Astrocyte (in vitro differentiated cells and primary cell): ENCODE data around the gene MUSK. TPM values are rescaled to one million over a fixed set of nuclear protein-coding genes. Genes with fewer than 3 reads are reported as not detected.

Source experiments
- DNase-seq: peaks from one replicate; pipeline ENCODE4 v3.0.0-alpha.2; 2010; ENCODE audit warnings: low read depth
- FAIRE-seq: peaks from 2 replicates; lab custom pipeline; 2011; peaks lifted over from hg19 to GRCh38; lab: Jason Lieb, UNC
- H2AFZ ChIP-seq: 2 replicates; pipeline ENCODE4 v1.6.0; 2012; ENCODE audit warnings: low read depth, low read length, inconsistent platforms
- H3K27ac ChIP-seq: 2 replicates; pipeline ENCODE4 v1.5.1; 2011; ENCODE audit warnings: low read depth, low read length, inconsistent platforms
- H3K27me3 ChIP-seq: 2 replicates; pipeline ENCODE4 v1.6.0; 2011; ENCODE audit warnings: low read length, inconsistent platforms; ENCODE audit not compliant: insufficient read depth
- H3K36me3 ChIP-seq: 2 replicates; pipeline ENCODE4 v1.5.1; 2011; ENCODE audit warnings: low read length, inconsistent platforms; ENCODE audit not compliant: insufficient read depth
- H3K4me1 ChIP-seq: 2 replicates; pipeline ENCODE4 v1.5.1; 2011; ENCODE audit warnings: low read length, inconsistent platforms; ENCODE audit not compliant: insufficient read depth
- H3K4me2 ChIP-seq: 2 replicates; pipeline ENCODE4 v1.6.0; 2012; ENCODE audit warnings: low read length, inconsistent platforms
- H3K4me3 ChIP-seq: 2 replicates; pipeline ENCODE4 v1.5.1; 2011; ENCODE audit warnings: low read depth, mild to moderate bottlenecking, low read length, inconsistent platforms; ENCODE audit not compliant: insufficient read depth
- H3K79me2 ChIP-seq: 2 replicates; pipeline ENCODE4 v1.6.0; 2012; ENCODE audit warnings: mild to moderate bottlenecking, low read length, inconsistent platforms; ENCODE audit not compliant: insufficient read depth
- H3K9ac ChIP-seq: 2 replicates; pipeline ENCODE4 v1.6.0; 2012; ENCODE audit warnings: mild to moderate bottlenecking, low read length, inconsistent platforms
- H3K9me3 ChIP-seq: 2 replicates; pipeline ENCODE4 v1.5.1; 2012; ENCODE audit warnings: low read depth, mild to moderate bottlenecking, low read length, inconsistent platforms; ENCODE audit not compliant: insufficient read depth
- H4K20me1 ChIP-seq: 2 replicates; pipeline ENCODE4 v1.6.0; 2012; ENCODE audit warnings: low read length, inconsistent platforms; ENCODE audit not compliant: insufficient read depth
- H3K27ac Mint-ChIP-seq: one replicate; pipeline ENCODE4 v1.8.0; 2021; ENCODE audit warnings: mild to moderate bottlenecking, mixed read lengths; ENCODE audit not compliant: unreplicated experiment
- H3K27me3 Mint-ChIP-seq: one replicate; pipeline ENCODE4 v1.8.0; 2021; ENCODE audit warnings: low read depth, mixed read lengths; ENCODE audit not compliant: unreplicated experiment
- H3K36me3 Mint-ChIP-seq: one replicate; pipeline ENCODE4 v1.8.0; 2021; ENCODE audit warnings: low read depth, mixed read lengths; ENCODE audit not compliant: unreplicated experiment
- H3K4me1 Mint-ChIP-seq: one replicate; pipeline ENCODE4 v1.8.0; 2021; ENCODE audit warnings: low read depth, mixed read lengths; ENCODE audit not compliant: unreplicated experiment
- H3K4me3 Mint-ChIP-seq: one replicate; pipeline ENCODE4 v1.8.0; 2021; ENCODE audit warnings: mild to moderate bottlenecking, moderate library complexity, mixed read lengths; ENCODE audit not compliant: unreplicated experiment
- H3K9me3 Mint-ChIP-seq: one replicate; pipeline ENCODE4 v1.8.0; 2021; ENCODE audit warnings: mild to moderate bottlenecking, mixed read lengths; ENCODE audit not compliant: unreplicated experiment
- EZH2 ChIP-seq: IDR thresholded peaks from 2 replicates; pipeline ENCODE4 v1.6.1; 2012; ENCODE audit warnings: mild to moderate bottlenecking, low read length, inconsistent platforms; ENCODE audit not compliant: insufficient read depth
- total RNA-seq: library from RNA; stranded (reverse); gene quantifications from 2 replicates; pipeline ENCODE4 v1.2.1, GENCODE V29; 2021
- TF ChIP-seq, protein P1 (sequence below): IDR thresholded peaks from 2 replicates; pipeline ENCODE4 v1.5.1; 2011; ENCODE audit warnings: low read depth, mild to moderate bottlenecking, inconsistent platforms, low read length, moderate library complexity; ENCODE audit not compliant: insufficient read depth

Gene MUSK
- total RNA-seq, 1 donor from 2014 or later: not detected

GRCh38 chr9:110769667-110770066 lies 101.1 kb downstream of the MUSK start:
- Histone ChIP-seq H3K79me2 (no peaks in the 10 kb centered on the region), H3K4me1 (peaks cover 7% of the 10 kb centered on the region), H3K27me3 (no peaks in the 10 kb centered on the region), H3K27ac (no peak overlapping the region), H3K4me2 (no peak overlapping the region), H3K36me3 (no peaks in the 10 kb centered on the region), H3K4me3 (no peak overlapping the region), H4K20me1 (no peaks in the 10 kb centered on the region), H3K9me3 (no peaks in the 10 kb centered on the region), H2AFZ (no peak overlapping the region), H3K9ac (no peak overlapping the region)
- H3K4me1 Mint-ChIP-seq: peaks cover 7% of the 10 kb centered on the region
- H3K27me3 Mint-ChIP-seq: no peaks in the 10 kb centered on the region
- DNase-seq (peak; percentile 83), FAIRE-seq (peak; percentile 65)
- no peak overlapping the region for H3K4me3 Mint-ChIP-seq
- TF ChIP-seq EZH2: no peak
- TF ChIP-seq, protein P1, sequence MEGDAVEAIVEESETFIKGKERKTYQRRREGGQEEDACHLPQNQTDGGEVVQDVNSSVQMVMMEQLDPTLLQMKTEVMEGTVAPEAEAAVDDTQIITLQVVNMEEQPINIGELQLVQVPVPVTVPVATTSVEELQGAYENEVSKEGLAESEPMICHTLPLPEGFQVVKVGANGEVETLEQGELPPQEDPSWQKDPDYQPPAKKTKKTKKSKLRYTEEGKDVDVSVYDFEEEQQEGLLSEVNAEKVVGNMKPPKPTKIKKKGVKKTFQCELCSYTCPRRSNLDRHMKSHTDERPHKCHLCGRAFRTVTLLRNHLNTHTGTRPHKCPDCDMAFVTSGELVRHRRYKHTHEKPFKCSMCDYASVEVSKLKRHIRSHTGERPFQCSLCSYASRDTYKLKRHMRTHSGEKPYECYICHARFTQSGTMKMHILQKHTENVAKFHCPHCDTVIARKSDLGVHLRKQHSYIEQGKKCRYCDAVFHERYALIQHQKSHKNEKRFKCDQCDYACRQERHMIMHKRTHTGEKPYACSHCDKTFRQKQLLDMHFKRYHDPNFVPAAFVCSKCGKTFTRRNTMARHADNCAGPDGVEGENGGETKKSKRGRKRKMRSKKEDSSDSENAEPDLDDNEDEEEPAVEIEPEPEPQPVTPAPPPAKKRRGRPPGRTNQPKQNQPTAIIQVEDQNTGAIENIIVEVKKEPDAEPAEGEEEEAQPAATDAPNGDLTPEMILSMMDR: no peak
- H3K9me3 Mint-ChIP-seq: no peaks in the 10 kb centered on the region
- no peak overlapping the region for H3K27ac Mint-ChIP-seq
- H3K36me3 Mint-ChIP-seq: no peaks in the 10 kb centered on the region

DNA sequence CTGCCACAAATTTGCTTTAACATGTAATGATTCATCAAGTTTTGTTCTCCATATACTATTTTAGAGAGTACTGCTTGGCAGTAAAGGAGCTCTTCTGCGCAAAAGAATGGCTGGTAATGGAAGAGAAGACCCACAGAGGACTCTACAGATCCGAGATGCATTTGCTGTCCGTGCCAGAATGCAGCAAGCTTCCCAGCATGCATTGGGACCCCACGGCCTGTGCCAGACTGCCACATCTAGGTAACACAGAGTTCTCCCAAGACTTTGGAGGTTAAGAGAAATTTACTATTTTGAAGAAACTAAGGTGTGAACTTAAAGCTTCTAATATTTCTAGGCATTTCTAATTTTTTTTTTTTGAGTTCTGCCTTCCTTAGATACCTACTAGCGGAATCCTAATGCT lies 107.1 kb downstream of the MUSK start:
- H2AFZ ChIP-seq: no peak overlapping the region
- no peak overlapping the region for H3K4me3 Mint-ChIP-seq
- no peaks in the 10 kb centered on the region for H3K36me3 Mint-ChIP-seq
- no peaks in the 10 kb centered on the region for H4K20me1 ChIP-seq
- DNase-seq (no peak), FAIRE-seq (no peak)
- no peak overlapping the region for H3K9ac ChIP-seq
- H3K4me1 Mint-ChIP-seq: no peaks in the 10 kb centered on the region
- no peak overlapping the region for H3K27ac ChIP-seq
- no peak overlapping the region for H3K4me2 ChIP-seq
- H3K4me3 ChIP-seq: no peak overlapping the region
- H3K79me2 ChIP-seq: no peaks in the 10 kb centered on the region
- no peak overlapping the region for H3K27ac Mint-ChIP-seq
- no peaks in the 10 kb centered on the region for H3K9me3 ChIP-seq
- peaks cover 3% of the 10 kb centered on the region for H3K27me3 Mint-ChIP-seq
- H3K9me3 Mint-ChIP-seq: no peaks in the 10 kb centered on the region
- no peaks in the 10 kb centered on the region for H3K36me3 ChIP-seq
- TF ChIP-seq, protein P1: no peak
- TF ChIP-seq EZH2: no peak
- H3K4me1 ChIP-seq: no peaks in the 10 kb centered on the region
- no peaks in the 10 kb centered on the region for H3K27me3 ChIP-seq

DNA sequence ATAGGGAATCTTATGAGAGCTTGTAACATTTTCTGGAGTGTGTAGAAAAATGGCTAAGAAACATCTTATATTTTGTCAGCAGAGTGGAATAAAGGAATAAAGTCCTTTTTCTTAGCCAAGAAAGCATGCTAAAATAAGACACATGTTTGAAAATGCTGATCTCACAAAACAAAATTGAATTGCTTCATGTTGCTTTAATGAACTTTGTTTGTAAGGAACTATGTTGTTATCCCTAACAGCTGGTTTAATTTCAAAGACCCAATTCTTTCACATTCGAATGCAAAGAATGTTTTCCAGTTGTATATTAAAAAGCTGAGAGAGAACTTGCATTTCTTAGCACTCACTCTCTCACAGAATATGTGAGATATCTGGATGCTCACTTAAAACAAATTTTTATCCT lies 107.6 kb downstream of the MUSK start:
- Mint-ChIP-seq H3K36me3 (no peaks in the 10 kb centered on the region), H3K27me3 (peaks cover 3% of the 10 kb centered on the region), H3K4me1 (no peaks in the 10 kb centered on the region), H3K4me3 (no peak overlapping the region), H3K27ac (no peak overlapping the region), H3K9me3 (no peaks in the 10 kb centered on the region)
- H3K27ac ChIP-seq: no peak overlapping the region
- no peak overlapping the region for H3K9ac ChIP-seq
- H3K27me3 ChIP-seq: no peaks in the 10 kb centered on the region
- H3K79me2 ChIP-seq: no peaks in the 10 kb centered on the region
- H3K36me3 ChIP-seq: no peaks in the 10 kb centered on the region
- no peak overlapping the region for H2AFZ ChIP-seq
- peak; percentile 43 for FAIRE-seq
- no peaks in the 10 kb centered on the region for H4K20me1 ChIP-seq
- H3K4me3 ChIP-seq: no peak overlapping the region
- H3K4me2 ChIP-seq: no peak overlapping the region
- no peaks in the 10 kb centered on the region for H3K9me3 ChIP-seq
- no peaks in the 10 kb centered on the region for H3K4me1 ChIP-seq
- DNase-seq: no peak
- TF ChIP-seq, protein P1: no peak
- no peak for TF ChIP-seq EZH2
